ENCODE measurements around the gene ACOX2. TPM values are rescaled to one million over a fixed set of nuclear protein-coding genes. Genes with fewer than 3 reads are reported as not detected.

Gene ACOX2
- total RNA-seq, 1 donor from 2014 or later = not detected

GRCh38 chr3:58464866-58465265 lies 72.1 kb downstream of the ACOX2 start:
- Mint-ChIP-seq H3K36me3 (ENCODE audit: low read depth) (no peaks in the 10 kb centered on the region), H3K27ac (no peak overlapping the region), H3K4me1 (ENCODE audit: low read depth) (peaks cover 20% of the 10 kb centered on the region), H3K9me3 (no peaks in the 10 kb centered on the region), H3K4me3 (no peak overlapping the region), H3K27me3 (ENCODE audit: insufficient read depth) (peaks cover 15% of the 10 kb centered on the region)
- intact Hi-C loops (cut with micrococcal nuclease) = no loop called here
- no peak for DNase-seq (ENCODE audit: low spot score)

- Mint-ChIP-seq H3K4me3 (no peak overlapping the region), H3K27ac (no peak overlapping the region), H3K36me3 (ENCODE audit: low read depth) (no peaks in the 10 kb centered on the region), H3K4me1 (ENCODE audit: low read depth) (peaks cover 16% of the 10 kb centered on the region), H3K27me3 (ENCODE audit: insufficient read depth) (peaks cover 17% of the 10 kb centered on the region), H3K9me3 (no peaks in the 10 kb centered on the region)
- no peak for DNase-seq (ENCODE audit: low spot score)
- intact Hi-C loops (cut with micrococcal nuclease) = loop anchor here (1.0 kb wide), 5 partner anchors 7 to 166 kb away; no protein-coding TSS in a partner anchor
Measured at GRCh38 chr3:58463942-58464271, 73.1 kb downstream of the ACOX2 start.

- peak; percentile 71 for DNase-seq (ENCODE audit: low spot score)
- no peak overlapping the region for H3K4me3 Mint-ChIP-seq
- no peaks in the 10 kb centered on the region for H3K9me3 Mint-ChIP-seq
- no peaks in the 10 kb centered on the region for H3K36me3 Mint-ChIP-seq (ENCODE audit: low read depth)
- H3K4me1 Mint-ChIP-seq (ENCODE audit: low read depth) = peaks cover 13% of the 10 kb centered on the region
- H3K27me3 Mint-ChIP-seq (ENCODE audit: insufficient read depth) = peaks cover 17% of the 10 kb centered on the region
- no peak overlapping the region for H3K27ac Mint-ChIP-seq
- intact Hi-C loops (cut with micrococcal nuclease) = loop anchor here (1.0 kb wide), 5 partner anchors 8 to 167 kb away; no protein-coding TSS in a partner anchor
Measured at GRCh38 chr3:58463181-58463941, 73.6 kb downstream of the ACOX2 start.

GRCh38 chr3:58462829-58463180 lies 74.2 kb downstream of the ACOX2 start:
- no peak overlapping the region for H3K27ac Mint-ChIP-seq
- H3K27me3 Mint-ChIP-seq (ENCODE audit: insufficient read depth) = peaks cover 17% of the 10 kb centered on the region
- DNase-seq (ENCODE audit: low spot score) = no peak
- no peak overlapping the region for H3K4me3 Mint-ChIP-seq
- no peaks in the 10 kb centered on the region for H3K9me3 Mint-ChIP-seq
- H3K4me1 Mint-ChIP-seq (ENCODE audit: low read depth) = peaks cover 13% of the 10 kb centered on the region
- no peaks in the 10 kb centered on the region for H3K36me3 Mint-ChIP-seq (ENCODE audit: low read depth)
- intact Hi-C loops (cut with micrococcal nuclease) = loop anchor here (1.0 kb wide), 5 partner anchors 8 to 167 kb away; no protein-coding TSS in a partner anchor

GRCh38 chr3:58459160-58459559 lies 77.8 kb downstream of the ACOX2 start:
- DNase-seq (ENCODE audit: low spot score) = no peak
- Mint-ChIP-seq H3K36me3 (ENCODE audit: low read depth) (peaks cover 2% of the 10 kb centered on the region), H3K4me1 (ENCODE audit: low read depth) (peaks cover 8% of the 10 kb centered on the region), H3K27me3 (ENCODE audit: insufficient read depth) (peaks cover 12% of the 10 kb centered on the region), H3K27ac (no peak overlapping the region), H3K4me3 (no peak overlapping the region), H3K9me3 (peaks cover 20% of the 10 kb centered on the region)
- intact Hi-C loops (cut with micrococcal nuclease) = no loop called here

Other genes with a start within 250 kb of the ACOX2 start
- 22.7 and 23.4 TPM in 2 replicates for gene RPP14, start 230.9 kb downstream of the ACOX2 start, total RNA-seq
- gene HTD2, start 230.7 kb downstream of the ACOX2 start, total RNA-seq = 11.5 and 13.6 TPM in 2 replicates
- gene PXK, start 204.3 kb downstream of the ACOX2 start, total RNA-seq = 43.4 and 48.1 TPM in 2 replicates
- 62.0 and 68.1 TPM in 2 replicates for gene PDHB, start 103.4 kb downstream of the ACOX2 start, total RNA-seq
- 7.0 and 8.9 TPM in 2 replicates for gene KCTD6, start 45.1 kb downstream of the ACOX2 start, total RNA-seq
- not detected in 2 replicates for gene FAM107A, start 40.2 kb upstream of the ACOX2 start, total RNA-seq
- not detected in 2 replicates for gene FAM3D, start 129.6 kb upstream of the ACOX2 start, total RNA-seq